NCI-H2196 (cell line): ENCODE measurements around the gene MALL.
"Not testable (repeated sequence)": the region's sequence is repeated elsewhere in the genome, so short reads cannot be mapped to it uniquely, and the experiment has no call there.

Experiments
- DNase-seq: peaks from one replicate; lab custom pipeline; 2025; ENCODE audit not compliant: unreplicated experiment; lab: John Stamatoyannopoulos, UW

MALL gene

DNA sequence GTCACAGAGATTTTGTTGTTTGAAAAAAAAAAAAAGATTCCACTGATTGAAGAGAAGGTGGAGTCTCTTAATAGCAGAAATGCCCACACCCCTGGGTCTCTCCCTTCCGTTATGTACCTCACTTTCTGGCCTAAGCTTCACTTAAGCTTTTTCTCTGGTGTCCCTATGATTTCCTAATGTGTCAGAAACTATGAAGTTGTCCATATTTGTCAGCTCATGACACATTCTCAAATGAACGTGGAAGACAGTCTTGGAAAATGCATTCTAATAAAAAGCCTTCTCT is 5.4 kb upstream of the MALL start:
- DNase-seq = no peak

DNA sequence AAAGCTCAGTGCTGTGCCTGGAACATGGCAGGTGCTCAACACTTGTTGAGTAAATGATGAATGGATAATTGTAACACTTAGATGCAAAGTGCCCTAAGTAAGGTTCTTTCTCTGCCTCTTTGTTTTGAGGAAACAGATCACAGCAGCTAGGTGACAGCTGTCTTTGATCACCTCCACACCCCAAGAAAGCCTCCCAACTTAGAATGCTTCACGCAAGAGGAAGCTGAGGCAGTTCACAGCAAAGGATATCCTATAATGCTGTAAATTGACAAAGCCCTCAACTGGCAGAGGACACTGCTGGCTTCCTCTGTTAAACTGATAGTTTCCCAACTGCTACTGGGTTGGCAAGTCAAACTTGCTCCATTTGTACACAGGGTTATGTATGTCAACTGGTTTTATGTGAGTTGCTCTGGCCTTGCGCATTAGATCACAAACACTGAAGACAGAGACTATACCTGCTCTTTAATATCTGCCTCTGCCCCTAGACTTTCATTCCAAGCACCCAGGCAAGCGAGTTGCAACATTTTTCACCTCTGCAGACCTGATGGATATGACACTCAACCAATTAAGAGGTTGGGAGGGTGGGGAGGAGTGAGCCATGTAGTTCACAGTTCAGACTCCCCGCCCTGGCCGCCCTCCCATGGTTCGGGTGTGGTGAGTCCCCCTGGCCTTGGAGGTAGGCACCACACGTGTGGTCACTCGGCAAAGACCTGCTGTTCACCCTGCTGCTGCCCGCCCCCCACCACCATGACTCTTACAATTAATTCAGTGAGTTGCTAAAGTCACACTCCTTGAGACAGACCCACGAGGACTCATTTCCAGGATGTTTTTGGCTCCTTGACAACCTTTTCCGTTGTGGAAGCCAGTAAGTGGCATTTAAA is 4.8 kb upstream of the MALL start:
- no peak for DNase-seq

DNA sequence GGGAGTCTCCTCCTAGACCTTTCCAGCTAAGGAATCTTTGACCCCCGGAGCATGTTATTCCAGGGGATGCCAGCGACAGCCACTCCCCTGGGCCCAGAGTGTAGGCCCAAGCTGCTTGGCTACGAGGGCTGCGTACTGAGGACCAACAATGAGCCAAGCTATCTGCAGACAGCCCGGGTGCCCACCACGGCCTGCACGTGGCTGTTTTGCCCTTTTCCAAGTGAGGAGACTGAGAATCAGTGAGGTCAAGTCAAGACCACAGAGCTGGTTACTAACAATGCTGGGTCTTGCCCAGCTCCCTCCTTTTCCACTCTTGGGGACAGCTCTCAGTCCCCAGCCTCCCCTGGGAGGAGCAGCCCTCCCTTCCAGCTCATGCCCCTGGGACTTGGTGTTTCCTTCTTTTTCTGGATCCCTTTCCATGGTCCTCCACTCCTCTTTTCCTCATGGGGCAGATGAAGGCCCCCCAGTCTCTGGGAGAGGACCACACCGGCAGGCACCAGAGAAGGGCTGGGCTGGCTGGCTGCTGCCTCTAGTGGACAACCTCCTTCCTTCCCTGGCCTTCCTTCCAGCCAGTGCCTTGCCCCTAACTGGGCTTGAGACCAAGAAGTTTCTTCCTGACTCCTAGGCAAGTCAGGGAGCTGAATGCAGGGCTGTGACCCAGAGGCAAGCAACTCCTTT is 550 bp upstream of the MALL start:
- no peak for DNase-seq

DNA sequence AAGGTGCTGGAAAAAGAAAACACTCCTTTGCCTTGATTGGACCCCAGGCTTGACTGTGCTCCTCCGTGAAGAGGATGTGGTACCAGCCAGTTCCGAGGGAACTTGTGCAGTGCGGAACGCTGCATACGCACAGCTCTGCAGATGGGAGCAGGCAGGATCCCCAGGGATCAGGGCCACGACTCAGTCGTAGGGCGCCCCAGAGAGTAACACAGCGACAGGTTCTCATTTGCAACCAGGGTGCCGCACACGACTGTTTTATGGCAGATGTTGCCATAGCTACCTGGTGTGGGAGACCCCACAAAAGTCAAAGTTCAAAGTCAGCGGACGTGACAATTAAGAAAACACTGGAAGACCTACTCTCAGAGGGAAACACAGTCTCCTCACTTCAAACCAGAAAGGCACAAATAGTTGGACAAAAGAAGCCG is 779 bp downstream of the MALL start:
- DNase-seq = no peak

DNA sequence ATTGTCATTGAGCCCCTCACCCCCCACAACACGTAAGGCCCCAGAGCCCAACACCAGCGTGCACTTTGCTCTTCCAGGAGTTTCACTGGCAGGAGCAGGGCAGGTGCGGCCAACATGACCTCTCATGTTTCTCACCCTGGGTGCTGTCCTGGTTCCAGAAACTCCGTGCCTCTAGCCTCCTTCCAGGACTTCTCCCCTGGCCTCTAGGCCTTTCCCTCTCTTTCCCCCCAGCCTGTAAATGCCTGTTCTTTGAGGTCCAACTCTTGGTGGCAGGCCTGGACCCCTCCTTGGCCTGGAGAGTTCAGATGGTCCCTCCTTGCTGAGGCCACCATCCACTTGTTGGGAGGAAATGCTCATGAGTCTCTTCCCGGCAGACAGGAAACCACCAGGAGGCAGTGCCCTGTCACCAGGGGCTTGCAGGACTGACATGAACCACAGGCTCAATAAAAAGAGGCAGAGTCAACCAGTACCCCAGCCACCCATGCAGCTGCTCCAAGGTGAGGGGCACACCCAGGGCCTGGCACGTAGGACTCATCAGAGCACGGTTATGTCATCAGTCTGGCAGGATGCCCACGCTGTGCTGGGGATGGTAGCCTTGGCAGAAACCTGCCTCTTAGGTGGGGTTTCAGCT is 1.5 kb downstream of the MALL start:
- peak; percentile 49 for DNase-seq

DNA sequence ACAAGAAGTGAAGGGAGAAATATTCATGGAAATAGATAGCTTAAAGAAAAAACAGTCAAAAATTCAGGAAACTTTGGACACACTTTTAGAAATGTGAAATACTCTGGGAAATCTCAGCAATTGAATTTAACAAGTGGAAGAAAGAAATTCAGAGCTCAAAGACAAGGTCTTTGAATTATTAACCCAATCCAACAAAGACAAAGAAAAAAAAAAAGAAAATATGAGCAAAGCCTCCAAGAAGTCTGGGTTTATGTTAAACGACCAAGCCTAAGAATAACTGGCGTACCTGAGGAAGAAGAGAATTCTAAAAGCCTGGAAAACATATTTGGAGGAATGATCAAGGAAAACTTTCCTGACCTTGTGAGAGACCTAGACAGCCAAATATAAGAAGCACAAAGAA is 7.3 kb downstream of the MALL start:
- DNase-seq = not testable (repeated sequence)

DNA sequence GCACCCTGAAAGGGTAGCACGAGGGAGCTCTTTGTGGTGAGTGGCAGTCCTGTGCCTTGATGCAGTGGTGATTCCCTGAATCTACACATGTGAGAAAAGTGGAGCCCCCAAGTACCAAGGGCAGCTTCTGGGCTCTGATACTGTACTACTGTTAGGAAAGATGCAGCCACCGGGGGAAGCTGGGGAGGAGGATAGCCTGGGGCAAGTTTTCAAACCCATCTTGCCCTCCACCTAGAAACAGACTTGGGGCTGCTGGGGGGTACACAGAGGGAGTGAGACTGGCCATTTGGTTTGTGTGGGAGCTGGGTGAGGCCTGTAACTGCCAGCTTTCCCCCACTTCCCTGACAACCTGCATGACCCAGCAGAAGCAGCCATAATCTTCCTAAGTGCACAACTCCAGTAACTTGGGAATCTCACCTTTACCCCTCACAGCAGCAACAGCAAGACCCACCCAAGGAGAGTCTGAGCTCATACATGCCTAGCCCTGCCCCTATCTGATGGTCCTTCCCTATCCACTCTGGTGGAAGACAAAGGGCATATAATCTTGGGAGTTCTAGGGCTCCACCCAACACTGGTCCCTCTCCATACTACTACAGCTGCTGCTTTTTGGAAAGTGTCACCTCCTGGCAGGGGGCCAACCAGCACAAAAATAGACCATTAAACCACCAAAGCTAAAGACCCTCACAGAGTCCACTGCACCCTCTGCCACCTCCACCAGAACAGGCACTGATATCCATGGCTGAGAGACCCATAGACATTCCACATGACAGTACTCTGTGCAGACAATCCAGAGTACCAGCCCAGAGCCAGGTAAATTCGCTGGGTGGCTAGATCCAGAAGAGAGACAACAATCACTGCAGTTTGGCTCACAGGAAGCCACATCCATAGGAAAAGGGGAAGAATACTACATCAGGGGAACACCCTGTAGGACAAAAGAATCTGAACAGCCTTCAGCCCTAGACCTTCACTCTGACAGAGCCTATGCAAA is 8.2 kb downstream of the MALL start:
- no peak for DNase-seq

DNA sequence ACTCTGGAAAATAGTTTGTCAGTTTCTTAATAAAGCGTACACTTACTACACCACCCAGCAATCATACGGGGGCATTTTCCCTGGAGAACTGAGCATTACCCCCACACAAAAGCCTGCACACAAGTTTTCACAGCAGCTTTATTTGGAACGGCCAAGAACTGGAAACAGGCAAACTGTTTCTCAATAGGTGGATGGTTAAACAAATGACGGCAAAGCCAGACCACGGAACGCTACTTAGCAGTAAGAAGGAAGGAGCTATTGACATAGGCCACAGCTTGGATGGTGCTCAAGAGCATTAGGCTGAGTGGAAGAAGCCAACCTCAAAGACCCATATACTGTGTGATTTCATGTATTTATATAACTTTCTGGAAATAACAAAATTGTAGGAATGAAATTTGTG is 9.0 kb downstream of the MALL start:
- DNase-seq = peak; percentile 20

DNA sequence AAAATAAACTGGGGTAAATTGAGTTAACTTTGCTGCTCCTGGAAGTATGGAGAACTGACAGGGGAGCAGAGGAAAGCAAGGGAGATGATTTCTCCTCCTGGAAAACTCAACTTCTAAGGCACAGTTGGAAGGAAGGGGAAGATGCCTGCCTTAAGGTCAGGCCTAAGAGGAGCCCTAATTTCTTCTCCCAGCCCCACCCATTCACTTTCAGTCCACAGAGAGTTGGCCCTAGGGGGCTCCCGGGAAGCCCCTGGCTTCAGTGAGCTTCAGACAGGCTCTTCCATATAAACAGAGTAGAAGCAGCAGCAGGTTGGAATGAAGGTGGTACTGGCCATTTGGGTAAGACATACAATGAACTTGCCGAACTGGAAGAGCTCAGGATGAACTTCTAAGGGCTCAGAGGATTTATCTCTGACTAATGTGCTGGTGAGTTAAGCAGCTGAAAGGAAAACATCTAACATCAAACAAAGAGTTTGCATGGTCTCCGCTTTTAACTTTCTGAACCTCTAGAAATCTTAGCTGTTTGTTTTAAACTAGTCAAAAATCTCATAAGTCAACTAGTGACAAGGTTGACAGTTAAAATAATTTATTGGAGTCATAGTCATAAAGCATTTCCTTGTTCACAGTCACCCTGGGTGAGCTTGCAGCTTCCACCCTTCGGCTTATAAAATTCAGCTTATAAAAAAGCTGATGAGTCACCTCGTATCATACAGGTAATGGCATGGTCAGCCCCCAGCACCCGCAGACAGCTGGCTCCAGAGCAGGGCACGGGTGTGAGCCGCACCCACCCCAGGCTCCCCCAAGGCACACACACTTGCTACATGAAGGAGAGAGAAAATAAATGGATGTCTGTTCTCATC is 9.8 kb downstream of the MALL start:
- DNase-seq = peak; percentile 56

DNA sequence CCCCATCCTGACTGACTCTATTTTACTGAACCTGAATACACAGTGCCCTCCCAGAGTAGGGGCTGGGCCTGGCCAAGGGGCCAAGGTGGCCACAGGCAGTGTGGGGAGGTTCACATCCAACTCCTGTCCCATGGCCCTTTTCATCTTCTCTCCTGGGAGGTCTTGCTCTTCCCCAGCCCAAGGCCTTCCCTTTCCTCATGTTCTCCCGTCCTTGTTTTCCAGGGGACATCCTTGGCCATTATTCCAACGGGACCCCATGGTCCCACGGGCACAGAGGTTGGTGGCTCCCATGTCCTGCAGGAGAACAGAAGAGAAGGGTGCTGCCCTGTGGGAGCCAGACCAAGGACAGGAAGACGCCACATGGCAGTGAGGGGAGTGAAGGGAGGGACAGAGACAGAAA is 10.4 kb downstream of the MALL start:
- no peak for DNase-seq

DNA sequence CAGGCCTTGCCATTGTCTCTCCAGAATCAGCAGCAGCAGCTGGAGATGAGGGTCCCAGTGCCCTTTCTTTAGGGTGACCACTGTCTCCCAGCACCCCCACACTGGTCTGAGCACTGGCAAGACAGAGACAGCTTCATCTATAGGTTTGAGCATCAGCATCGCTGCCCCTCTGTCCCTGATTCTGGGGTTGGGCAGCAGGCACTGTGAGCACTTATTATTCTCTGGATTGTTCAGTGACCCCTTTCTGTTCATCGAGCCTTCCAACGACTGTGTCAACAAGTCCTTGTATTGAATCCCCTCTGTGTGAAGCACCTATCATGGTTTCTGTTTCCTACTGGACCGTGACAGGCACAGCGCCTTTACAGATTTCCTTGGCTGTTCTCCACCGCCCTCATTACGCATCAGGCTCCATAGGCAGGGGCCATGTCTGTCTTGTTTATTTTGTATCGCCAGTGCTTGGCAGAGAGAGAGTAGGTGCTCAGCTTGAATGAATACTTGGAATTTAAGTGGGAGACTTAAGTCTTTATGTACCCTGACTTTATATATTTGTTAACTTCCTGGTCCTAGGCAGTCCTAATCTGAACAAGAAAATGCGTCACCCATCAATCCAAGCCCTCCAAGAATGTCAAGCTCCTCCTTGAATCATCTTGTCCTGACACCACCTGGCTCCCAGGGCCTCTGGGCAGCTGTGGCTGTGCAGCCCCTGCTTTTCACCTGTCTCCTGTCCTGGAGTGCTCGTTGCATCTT is 11.4 kb downstream of the MALL start:
- peak; percentile 77 for DNase-seq

DNA sequence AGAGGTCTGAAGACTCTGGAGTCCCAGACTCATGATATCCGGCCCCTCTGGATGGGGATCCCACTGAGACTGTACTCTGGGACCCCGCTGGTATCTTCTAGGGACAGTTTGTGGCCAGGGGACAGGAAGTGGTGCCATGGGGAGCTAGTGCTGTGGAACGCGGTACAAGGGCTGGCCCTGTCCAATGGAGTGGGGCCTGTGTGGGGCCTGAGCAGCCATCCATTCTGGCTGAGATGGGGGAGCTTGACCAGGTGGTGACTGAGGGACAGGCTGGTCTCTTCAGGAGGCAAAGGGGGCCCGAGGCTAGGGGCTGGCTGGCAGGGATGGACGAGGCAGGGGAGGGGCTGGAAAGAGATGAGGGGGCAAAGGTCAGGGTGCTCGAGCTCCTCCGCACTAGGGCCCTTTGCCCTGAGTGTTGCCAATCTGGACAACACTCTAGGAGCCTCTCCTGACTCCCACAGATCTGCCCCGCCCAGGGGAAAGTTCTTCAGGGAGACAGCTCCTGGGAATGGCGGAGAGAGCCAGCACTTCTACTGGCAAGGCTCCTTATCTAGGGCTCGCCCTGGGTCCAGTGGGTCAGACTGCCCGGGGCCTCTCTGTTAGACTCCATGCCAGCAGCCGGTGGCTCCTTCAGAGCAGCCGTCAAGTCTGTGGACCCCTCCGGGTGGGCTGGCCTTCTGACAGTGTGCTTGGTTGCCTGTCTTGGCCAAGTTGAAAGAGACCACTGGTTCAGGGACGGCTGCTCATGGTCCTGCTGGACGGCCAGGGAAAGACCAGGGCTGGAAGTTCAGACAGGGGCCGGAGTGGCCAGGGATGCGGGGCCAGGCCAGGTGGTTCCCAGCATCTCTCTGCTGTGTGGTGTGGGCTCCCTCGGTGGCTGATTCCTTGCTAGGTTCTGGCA is 12.3 kb downstream of the MALL start:
- DNase-seq = no peak

DNA sequence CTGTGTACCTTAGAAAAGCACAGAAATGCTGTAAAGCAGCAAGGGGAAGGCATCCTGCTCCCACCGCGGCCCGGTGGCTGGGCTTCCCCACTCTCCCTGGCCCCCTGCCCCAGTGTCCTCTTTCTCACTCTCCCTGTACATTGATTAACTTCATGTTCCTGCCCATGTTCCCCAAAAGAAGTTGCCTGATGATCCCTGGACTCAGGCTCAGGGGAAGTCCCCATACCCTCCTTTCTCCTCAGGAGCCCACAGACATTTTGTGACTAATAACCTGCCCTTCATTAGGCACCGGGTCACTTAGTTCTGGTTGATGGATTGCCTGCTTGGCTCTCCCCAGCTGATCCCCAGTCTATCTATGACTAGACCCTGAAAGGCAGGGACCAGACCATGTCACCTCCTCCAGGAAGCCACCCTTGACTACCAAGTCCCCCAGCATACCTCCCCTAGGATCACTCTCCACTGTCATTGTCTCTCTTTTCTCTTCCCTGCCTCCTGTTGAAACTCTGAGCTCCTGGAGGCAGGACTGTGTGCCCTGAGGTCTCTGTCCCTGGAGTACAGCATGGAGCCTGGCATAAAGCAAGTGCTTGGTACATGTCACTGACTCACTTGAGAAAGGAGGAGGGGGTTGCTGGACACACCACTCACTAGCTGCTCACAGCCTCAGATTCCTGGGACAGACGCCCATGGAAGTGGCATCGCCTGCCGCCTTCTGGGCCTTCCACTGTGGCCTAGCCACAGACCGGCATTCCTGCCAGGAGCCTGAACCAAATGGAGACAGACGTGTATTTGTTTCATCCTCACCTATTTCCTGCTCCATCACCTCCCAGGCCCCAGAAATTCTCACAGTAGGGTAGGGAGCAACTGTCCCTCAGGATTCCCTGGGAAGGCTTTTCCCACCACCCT is 13.5 kb downstream of the MALL start:
- DNase-seq = no peak

DNA sequence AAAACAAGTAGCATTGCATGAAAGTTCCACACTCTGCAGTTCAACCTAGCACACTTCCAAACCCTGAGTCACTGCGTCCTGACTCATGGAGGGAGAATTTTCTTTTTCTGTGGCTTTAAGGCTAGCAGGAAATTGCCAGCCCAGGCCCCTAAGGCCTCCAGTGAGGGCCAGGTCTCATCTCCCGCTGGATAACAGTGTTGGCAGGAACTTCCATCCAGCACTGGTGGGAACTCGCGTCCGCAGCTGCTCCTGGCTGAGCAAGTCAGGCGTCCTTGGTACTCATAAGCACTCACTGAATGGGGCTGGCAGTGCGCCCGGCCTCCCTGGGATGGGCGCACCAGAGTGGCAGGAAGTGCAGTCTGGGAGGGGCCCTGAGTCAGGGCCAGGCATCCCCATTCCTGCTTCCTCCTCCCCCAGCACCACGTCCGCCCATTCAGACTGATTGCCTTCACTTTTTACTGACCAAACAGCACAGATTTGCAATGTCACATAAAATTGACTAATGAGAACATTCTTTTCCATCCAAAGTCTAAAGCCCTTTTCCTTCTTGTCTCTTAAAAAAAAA is 14.3 kb downstream of the MALL start:
- DNase-seq = peak; percentile 97

DNA sequence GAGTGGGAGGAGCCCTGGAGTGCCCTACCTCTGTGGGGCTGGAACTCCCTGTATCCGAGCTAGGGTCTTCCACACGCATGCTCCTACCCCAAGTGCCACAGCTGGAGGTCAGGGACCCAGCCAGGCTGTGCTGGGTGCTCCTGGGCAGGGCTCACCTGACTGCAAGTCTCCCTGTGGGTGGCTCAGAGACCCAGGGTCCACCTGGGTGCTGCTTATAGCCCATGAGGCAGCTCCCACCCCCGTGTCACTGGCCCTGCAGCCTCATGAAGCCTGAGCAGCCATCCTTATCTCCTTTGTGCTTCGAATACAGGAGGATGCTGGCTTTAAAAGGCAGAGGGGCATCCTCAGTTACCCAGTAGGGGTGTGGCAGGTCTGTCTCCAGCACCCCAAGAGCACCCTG is 14.7 kb downstream of the MALL start:
- DNase-seq = not testable (repeated sequence)

DNA sequence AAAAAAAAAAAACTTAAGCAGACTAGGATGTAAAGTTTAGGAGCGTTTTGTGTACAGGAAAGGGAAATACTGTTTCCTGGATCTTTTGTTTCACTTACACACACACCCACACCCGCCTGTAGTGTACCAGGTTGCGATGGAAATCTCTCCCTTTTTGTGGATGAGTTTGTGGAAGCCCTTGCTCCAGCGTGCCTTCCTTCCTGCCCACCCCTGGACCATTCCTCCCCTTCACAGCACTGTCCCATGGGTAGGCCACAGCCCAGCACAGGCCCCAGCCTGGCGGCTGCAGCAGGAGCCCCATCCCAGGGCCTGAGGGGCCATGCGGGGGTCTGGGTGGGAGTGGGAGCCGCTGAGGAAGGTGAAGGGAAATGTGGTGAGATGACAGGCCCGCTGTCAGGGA is 15.1 kb downstream of the MALL start:
- DNase-seq = no peak
